Ecto neural progenitor cell (in vitro differentiated cells): ENCODE measurements around the gene PEPD.

Source experiments
- DNase-seq: peaks from one replicate; pipeline ENCODE4 v3.0.0-alpha.2; 2018; ENCODE audit warnings: low spot score

Gene PEPD

DNA sequence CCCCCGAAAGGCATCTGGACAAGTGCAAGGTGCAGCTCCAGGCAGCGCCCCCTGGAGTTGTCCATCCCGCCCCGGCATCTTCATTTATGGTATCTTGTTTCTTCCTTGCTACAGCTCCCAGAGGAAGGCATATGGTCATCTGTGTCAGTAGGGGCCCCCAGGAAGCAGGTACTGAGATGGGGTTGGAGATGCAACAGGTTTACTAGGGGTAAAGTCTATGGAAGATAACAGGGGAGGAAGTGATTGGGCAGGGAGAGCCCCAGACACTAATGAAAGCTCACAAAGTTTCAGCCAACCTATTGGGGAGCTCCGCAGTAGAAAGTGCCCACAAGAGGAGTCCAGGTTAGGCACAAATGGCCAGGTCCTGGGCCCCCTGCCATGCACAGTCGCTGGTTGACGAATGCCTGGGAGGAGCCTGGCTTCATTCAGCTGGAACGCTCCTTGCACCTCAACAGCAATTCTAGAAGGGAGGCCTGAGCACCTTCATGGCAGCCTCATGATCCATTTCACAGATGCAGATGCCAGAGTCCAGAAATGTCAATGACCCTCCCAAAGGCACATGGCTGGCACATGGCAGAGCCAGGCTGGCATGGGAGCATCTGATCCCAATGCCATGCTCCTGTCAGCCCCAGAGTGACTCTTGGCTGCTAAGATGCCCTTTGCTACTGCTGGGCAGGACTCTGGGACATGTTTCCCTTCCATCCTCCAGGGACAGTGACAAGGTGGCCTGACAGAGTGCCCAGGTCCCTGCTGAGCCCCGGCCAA lies 23.8 kb upstream of the PEPD start:
- DNase-seq: no peak

DNA sequence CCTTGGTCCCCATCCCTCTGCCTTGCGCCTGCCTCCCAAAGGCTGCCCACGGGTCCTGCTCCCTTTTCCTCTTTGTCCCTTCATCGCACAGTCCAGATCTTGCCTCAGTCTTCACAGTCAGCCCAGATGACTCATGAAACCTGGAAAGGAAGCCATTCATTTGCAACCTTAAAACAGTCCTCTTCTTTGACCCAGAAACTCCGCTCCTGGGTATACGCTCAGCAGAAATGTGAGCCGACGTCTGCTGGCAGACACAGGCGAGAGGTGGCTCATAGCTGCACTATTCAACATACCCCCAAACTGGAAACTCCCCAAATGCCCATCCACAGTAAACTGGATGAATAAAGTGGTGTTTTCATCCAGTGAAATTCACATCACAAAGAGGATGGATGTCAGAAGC lies 13.6 kb upstream of the PEPD start:
- no peak for DNase-seq

DNA sequence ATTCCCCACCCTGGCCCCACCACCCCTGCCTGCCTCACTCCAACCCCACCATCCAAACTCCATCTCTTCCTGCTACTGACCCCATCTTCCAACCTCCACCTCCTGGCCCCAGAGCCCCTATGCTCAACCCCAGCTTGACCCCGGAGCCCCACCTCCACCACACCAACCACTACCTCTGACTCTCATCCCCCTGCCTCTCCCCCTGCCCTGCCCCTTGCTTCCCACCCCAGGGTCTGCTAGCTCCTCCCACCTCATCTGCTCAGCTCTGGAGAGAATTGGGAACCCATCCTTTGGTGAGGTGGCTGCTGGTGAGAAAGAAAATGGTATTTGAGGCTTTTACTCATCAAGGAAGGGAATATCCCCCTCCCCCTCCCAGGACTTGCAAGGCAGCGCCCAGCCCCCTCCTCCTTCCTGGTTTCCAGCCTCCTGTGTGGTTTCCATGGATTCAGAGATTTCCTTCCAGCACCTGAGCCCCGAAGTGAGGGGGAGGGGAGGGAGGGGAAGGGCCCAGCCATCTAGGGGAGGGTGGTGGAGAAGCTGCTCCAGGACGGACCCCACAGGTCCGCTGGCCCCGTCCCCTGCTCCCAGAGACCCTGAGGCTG lies 11.4 kb upstream of the PEPD start:
- DNase-seq: no peak

DNA sequence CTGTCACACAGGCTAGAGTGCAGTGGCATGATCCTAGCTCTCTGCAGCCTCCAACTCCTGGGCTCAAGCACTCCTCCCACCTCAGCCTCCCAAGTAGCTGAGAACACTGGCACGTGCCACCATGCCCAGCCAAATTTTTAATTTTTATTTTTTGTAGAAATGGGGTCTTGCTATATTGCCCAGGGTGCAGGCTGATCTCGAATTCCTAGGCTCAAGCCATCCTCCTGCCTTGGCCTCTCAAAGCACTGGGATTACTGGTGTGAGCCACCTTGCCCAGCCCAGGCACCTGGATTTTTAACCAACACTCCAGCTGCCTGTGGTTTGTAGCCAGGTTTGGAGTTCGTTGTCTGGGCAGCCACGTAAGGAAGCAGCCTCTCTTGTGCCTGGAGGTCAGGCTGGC lies 9.3 kb upstream of the PEPD start:
- no peak for DNase-seq

DNA sequence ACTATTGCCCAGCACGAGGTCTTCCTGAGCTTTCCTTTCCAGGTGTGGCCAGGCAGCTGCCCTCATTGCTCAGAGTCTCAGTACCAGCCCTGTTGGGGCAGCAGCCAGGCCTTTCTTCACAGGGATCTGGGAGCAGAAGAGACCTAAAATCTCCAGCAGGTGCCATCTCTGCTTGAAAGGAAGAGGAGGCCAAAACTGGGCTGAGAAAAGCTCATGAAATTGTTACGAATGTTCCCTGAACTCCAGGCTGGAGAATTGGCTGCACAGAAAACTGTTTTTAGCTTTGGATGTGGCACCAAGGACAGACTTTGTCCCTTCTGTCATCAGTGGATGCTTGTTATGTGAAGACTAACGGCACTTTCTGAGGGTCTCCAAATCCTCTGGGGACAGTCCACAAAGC lies 8.7 kb upstream of the PEPD start:
- no peak for DNase-seq

DNA sequence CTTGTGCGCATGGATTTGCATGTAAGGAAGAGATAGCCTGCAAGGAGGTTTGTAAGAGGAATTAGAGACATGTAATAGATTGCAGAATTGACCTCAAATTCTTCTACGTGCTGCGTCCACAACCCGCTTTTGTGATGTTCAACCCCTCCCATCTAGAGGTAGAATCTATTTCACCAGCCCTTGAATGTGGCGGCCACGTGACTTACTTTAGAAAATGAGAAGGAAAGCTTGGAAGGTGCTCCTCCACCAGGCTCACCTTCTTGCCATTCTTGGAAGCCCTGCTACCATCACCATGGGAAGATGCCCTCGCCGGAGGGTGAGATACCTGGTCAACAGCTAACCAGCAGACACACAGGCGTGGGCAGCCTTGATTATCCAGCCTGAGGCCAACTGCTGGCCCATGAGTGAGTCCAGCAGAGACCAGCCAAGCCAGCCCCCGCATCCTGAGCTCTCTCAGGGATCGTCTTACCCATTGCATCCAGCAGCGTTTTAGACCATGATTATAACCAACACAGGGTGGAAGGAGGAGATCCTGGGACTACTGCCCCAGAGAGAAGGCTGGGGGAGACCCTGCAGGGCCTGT lies 7.6 kb upstream of the PEPD start:
- no peak for DNase-seq

DNA sequence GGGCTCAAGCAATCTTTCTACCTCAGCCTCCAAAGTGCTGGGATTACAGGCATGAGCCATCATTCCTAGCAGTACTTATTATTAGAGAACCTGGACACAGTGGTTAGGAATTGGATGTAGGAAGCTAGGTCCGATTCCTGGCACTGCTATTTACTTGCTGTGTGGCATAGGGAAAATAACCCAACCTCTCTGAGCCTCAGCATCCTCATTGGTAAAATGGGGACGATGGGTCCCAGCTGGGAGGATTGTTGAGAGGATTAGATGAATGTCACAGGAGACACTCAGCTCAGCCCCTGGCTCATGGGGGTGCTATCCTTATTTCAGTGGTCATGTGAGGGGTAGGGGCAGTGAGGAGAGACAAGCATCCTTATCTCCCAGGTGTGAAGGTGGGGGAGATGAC lies 6.8 kb upstream of the PEPD start:
- no peak for DNase-seq

DNA sequence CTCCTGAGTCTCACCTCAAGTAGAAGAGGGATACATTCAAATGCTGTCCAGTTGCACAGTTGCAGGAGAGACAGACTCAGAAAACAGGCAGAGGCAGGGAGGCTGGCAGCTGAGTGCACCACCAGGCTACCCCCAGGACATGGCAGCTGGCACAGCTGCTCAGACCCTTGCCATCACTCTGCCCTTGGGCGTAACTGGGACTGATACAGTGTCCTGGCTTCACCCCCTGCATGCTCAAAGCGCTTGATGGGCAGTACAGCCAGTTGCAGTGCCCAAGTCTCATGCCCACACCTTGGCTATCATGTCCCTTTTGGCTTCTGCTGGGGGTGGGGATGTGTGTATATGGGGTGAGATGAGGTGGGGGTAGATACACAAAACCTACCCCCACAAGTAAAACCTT lies 5.5 kb upstream of the PEPD start:
- no peak for DNase-seq

DNA sequence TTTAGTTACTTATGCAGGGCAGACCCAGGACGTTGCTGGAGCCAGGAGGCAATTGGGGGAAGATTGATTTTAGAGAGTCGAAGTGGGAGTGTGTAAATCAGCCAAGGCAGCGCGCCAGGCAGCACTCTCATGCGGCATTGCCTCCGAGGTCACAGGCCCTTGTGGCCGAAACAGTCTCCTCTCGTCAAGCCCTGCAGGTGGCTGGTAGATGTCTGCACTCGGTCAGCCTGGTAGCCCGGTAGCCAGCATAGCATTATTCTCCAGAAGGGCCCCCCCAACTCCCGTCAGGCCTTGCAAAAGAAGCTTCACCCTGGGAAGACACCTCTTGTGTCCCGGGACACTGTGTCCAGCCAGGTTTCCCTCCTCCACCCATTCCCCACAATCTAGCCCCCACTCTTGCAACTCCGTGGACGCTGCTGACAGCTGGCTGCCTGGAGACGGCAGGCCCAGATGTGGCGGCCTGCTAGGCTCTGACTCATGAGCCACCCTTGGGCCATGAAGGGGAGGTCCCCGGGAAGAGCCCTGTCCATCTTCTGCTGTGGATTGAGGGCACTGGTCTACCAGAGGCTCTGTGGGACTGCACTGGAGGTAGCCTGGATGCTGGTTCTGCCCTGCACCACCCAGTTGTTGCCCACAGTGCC lies 2.6 kb upstream of the PEPD start:
- DNase-seq: no peak

DNA sequence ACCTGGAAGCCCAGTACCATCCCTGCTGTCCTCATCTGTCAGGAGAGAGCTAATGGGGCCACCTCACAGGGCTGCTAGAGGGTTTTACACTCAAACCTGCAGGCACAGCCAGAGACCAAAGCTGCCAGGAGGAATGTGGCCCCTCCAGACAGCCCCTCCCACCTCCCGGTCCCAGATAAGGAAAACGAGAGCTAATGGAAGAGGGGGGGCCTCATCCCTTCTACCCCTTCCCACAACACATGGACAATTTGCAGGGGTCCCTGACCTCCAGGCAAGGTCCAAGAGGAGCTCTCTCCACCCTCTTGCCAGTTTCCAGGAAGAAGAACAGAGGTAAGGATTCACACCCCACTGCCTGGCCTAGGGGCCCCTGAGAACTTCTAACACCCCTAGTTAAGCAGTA lies 1.6 kb upstream of the PEPD start:
- DNase-seq: no peak

DNA sequence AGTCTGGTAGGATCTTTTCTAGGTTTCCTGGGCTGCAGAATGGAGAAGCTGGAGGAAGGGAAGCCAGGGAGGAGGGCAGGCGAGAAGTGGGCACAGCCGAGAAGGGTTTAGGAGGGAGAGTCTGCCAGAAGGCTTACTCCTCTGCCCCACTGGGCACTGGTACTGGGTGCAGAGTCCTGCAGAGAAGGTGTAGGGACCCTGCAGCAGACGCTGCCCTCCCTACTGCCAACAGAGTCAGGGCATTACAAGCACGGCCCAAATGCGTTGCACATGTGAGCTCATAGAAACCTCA lies 726 bp upstream of the PEPD start:
- DNase-seq: no peak

DNA sequence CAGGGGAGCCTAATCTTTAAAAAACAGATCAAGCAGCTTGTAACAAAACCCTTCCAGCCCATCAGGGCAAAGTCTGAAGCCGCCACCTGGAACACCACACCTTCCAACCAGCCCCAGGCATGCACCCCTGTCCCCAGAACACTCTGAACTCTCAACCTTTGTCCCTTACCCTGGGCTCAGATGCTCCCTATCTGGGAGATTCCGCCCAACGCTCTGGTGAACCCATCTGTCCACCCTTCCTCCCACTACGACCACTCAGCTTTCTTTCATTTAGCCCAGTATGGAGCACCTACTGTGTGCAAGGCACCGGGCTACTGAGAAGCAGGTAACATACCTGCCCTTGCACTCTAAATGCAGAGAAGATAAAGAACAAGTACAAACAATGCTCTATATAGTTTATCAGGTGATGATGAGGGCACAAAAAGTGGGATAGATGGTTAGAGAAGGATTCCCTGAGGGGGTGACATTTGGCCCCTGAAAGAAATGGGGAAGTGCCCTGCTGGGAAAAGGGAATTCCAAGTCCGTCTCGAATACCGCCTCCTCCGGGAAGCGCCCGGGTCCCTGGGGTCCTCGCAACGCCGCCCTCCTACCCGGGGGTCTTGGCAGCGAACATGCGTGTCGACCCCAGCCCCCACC lies 629 bp downstream of the PEPD start:
- DNase-seq: no peak

DNA sequence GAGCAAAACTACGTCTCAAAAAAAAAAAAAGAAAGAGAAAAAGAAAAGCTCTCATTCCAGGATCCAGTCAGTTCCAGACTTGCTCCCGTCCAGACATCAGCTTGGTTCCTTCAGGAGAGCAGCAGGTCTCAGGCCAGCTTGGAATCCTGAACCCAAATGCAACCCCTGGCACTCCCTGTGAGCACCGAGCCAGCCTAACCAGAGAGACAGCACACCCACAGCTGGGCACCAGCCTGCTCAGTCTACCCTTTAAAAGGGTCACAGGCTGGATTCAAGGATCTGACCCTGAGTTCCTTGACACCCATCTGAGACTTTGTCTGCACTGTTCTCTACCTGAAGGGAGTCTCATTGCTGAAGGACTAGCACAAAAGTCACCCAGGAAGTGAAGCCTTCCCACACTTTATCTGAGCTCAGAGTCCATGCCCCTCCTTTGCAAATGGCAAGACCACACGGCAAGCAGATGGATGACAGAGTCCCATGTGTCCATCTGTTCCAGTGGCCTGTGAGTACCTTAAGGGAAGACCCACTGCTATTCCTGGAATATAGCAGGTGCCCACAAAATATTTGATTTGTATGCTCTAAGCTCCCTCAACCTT lies 1.4 kb downstream of the PEPD start:
- DNase-seq: no peak

DNA sequence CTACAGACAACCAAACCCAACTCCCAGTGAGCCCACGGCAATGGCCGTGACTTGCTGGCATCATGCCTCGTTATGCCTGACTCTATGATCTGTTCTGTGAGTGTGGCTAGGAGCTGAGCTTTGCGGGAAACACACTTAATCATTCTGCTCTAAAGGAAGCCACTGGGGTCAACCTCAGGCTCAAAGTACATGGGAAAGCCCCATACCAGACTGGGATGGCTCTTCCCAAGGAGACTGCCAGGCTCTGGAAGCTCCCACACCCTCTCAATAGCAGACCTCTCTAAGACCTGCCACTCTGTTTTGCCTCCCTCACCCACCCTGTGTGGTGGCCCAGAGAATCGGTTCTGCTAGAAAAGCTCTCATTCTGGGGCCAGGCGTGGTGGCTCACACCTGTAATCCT lies 2.2 kb downstream of the PEPD start:
- no peak for DNase-seq

DNA sequence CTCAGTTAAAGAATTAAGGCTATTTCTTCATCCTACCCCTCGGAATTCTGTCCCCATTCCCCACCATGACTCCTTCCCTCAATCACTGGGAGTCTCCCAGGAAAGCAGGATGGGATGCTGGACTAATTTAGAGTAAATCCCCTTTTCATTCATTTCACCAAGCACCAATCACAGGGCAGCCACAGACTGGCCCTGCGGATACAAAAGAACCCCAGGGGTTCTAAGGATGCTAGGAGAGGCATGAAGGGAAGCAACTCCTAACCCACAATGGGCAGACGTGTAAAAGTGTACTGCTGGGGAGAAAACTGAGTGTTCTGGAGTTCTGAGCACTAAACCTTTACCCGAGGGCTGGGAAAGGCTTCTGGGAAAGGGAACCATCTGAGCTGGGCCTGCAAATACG lies 3.0 kb downstream of the PEPD start:
- no peak for DNase-seq

DNA sequence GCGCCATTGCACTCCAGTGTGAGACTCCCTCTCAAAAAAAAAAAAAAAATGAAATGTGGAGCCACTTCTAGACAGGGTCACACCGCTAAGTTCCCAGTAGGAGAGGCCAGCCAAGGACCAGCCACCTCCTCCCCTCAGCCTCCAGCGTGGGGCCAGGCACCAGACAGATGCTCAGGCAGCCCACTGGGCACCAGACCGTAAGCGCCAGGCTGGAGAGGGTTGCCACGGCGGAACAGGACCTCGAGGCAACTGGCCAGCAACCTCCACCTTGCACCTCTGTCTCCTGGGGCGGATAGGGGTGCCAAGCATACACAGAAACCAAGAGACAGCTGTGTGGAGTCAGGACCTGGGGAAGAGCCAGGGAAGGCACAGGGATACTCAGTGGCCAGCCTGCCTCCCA lies 3.7 kb downstream of the PEPD start:
- DNase-seq: no peak

DNA sequence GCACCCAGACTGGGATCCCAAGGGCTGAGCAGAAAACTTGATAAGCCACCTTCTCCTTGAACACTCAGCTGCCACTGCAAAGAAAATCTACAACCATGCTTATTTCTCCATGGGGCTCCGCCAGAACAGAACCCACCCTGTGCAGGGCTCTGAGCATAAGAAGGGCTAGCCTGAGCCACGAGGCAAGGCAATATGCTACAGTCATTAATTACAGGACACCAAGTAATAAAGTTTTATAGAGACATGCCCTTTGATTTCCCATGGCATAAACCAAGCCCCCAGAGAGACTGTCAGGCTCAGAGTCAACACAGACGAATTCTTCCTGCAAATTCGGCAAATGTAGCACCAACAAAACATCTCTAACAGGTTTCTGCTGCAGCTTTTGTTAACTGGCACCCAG lies 5.7 kb downstream of the PEPD start:
- no peak for DNase-seq

DNA sequence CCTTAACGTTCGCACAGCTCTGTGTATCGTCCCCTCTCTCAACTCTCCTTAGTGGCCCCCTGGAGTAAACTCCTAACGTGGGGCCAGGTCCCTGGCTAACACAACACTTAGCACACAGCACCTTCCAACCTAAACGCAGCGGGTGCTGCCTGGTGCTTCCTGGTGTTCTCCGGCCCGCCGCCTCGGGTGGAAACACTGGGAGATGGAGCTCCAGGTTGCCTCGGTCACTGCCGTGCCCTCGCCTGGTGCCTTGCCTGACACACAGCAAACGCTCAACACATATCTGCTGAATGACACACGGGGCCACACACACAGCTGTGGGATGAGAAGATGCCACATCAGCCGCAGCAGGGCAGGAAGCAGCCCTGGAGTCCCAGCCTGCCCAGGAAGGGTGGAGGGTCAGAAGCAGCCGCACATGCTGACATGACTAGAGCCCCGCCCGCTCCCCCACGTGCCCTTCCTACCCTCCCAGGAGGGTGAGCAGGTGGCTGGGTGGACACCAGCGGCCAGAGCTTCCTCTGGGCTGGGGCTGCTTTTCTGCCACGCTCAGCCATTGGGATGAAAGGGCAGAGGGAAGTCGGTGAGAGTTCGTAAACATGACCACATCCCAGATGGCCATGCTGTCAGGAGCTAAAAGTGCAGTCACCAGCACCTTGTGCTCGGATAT lies 6.6 kb downstream of the PEPD start:
- DNase-seq: no peak

DNA sequence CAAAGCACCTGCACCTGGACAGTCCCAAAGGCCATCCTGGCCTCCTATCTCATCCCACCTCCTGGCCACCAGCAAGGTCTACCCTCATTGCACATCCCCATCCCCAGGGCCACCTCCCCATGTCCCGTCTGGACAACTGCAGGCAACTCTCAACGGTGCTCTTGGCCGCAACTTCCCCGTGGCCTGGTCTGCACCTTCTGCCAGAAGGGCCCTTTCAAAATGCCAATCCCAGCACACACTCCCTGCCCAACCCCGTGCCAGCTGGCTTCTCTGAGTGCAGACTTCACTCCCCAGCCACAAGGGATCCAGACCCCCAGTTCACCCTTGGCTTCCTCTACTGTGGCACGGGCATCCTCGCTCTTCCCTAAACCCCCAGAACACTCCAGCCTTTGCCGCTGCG lies 8.2 kb downstream of the PEPD start:
- no peak for DNase-seq

DNA sequence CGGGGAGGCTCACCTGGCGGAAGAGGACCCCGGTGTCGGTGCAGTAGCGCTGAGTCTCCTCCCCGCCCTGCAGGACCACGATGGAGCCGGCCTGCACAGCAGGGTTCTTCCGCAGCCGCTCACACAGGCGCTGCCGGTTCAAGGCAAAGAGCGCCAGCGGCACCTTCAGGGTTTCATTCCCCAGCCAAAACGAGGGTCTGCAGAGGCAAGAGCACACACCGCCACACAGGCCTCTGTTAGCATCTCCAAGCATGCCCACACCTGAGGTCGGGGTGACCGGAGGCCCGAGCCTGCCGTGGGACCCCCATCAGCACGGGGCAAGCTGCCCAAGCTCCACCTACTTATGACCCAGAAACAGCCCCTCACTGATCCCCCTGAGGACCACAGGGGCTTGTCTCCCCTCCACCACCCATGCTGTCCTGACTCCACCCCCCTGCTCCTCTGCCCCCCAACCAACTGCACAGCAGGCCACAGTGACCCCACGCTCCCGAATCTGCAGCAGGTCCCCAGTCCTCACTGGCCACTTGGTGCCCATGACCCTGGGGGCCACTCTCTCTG lies 8.9 kb downstream of the PEPD start:
- DNase-seq: no peak

DNA sequence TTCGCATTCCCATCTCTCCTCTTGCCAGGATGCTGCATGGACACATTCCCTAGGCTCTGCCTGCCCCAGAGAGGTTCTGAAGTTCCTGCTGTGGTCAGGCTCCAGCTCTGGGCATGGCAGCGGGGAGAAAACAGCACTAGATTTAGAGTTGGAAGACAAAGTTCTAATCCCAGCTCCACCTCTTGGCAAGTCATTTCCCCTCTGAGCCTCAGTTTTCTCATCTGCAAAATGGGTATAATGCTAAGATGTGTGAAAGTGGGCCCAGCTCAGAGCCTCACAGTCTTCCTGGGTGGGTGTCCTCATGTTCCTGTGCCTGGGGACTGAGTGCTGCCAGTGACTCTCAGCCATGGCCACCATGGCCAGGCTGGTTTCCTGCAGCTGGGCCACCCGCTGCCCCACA lies 9.6 kb downstream of the PEPD start:
- no peak for DNase-seq

DNA sequence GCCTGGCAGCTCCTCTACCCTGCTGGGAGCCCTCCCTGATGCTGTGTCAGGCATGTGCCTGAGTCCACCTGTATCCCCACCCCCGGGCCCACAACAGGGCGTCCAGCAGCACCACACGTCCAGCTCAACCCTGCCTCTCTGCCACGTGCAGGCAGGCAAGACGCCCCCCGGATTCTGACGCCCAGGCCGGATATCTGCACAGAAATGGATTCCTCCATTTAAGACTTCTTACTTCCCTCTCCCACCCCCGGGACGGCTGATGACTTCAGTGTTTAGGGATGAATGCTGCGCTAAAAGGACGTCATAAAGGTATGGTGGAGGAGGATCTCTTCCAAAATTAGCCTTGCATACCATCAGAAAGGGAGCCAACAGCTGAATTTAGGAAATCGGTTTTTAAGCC lies 10.2 kb downstream of the PEPD start:
- no peak for DNase-seq
